GM19397 (cell line): ENCODE measurements around the gene WDR7.
A peak's percentile ranks its signal among the peaks of the same experiment; 100 is the strongest.

Experiments
- ATAC-seq: cut with Tn5 transposase; IDR thresholded peaks from one replicate; pipeline ENCODE4 v1.9.1; 2021; ENCODE audit warnings: mild to moderate bottlenecking, moderate library complexity; ENCODE audit not compliant: unreplicated experiment

Gene WDR7

GRCh38 chr18:57023275-57023882 is 372.2 kb downstream of the WDR7 start:
- no peak for ATAC-seq

GRCh38 chr18:57025540-57025939 is 374.4 kb downstream of the WDR7 start:
- no peak for ATAC-seq

GRCh38 chr18:57026316-57026715 is 375.2 kb downstream of the WDR7 start:
- ATAC-seq: no peak

GRCh38 chr18:57027190-57027708 is 376.1 kb downstream of the WDR7 start:
- no peak for ATAC-seq

- ATAC-seq: no peak
Measured at GRCh38 chr18:57029761-57030160, 378.6 kb downstream of the WDR7 start.

- no peak for ATAC-seq
Measured at GRCh38 chr18:57030417-57030816, 379.3 kb downstream of the WDR7 start.

GRCh38 chr18:57035590-57035989 is 384.4 kb downstream of the WDR7 start:
- ATAC-seq: no peak

- no peak for ATAC-seq
Measured at GRCh38 chr18:57038395-57038794, 387.2 kb downstream of the WDR7 start.

- ATAC-seq: no peak
Measured at GRCh38 chr18:57040175-57040574, 389.0 kb downstream of the WDR7 start.

- no peak for ATAC-seq
Measured at GRCh38 chr18:57043241-57043640, 392.1 kb downstream of the WDR7 start.

- no peak for ATAC-seq
Measured at GRCh38 chr18:57048351-57048750, 397.2 kb downstream of the WDR7 start.

- ATAC-seq: no peak
Measured at GRCh38 chr18:57048859-57049258, 397.7 kb downstream of the WDR7 start.

- ATAC-seq: no peak
Measured at GRCh38 chr18:57050310-57050949, 399.3 kb downstream of the WDR7 start.

GRCh38 chr18:57051021-57051656 is 400.0 kb downstream of the WDR7 start:
- no peak for ATAC-seq

- no peak for ATAC-seq
Measured at GRCh38 chr18:57051657-57052044, 400.5 kb downstream of the WDR7 start.

GRCh38 chr18:57052173-57052572 is 401.0 kb downstream of the WDR7 start:
- no peak for ATAC-seq

- ATAC-seq: no peak
Measured at GRCh38 chr18:57052759-57053158, 401.6 kb downstream of the WDR7 start.

GRCh38 chr18:57054891-57055290 is 403.7 kb downstream of the WDR7 start:
- ATAC-seq: no peak

- peak; percentile 69 for ATAC-seq
Measured at GRCh38 chr18:57057890-57058289, 406.7 kb downstream of the WDR7 start.

GRCh38 chr18:57058734-57059133 is 407.6 kb downstream of the WDR7 start:
- ATAC-seq: no peak

- ATAC-seq: no peak
Measured at GRCh38 chr18:57059366-57059765, 408.2 kb downstream of the WDR7 start.

GRCh38 chr18:57060814-57061213 is 409.7 kb downstream of the WDR7 start:
- no peak for ATAC-seq
